WTC11 (cell line): ENCODE measurements around the gene ZFP42. TPM values are rescaled to one million over a fixed set of nuclear protein-coding genes. Genes with fewer than 3 reads are reported as not detected.

ENCODE experiments used
- ATAC-seq: fragments of 200-7000 bp; cut with Tn5 transposase; 2 replicates; pipeline ENCODE4 v1.10.0; 2021; ENCODE audit warnings: mild to moderate bottlenecking, moderate library complexity
- CTCF ChIA-PET: fragments of 300-600 bp; sonication (Branson Sonifier 250); formaldehyde crosslinking; loops from one replicate; lab custom pipeline; 2021; ENCODE audit warnings: antibody characterized with exemption; lab: Charles Lee
- POLR2A ChIA-PET: fragments of 350-600 bp; sonication (Branson Sonifier 250); formaldehyde crosslinking; loops from one replicate; lab custom pipeline; 2021; ENCODE audit warnings: antibody characterized with exemption; lab: Charles Lee
- DNase-seq: peaks from one replicate; pipeline ENCODE4 v3.0.0; 2021; ENCODE audit warnings: low spot score
- H3K27ac Mint-ChIP-seq: 2 replicates; pipeline ENCODE4 v1.8.0; 2021; ENCODE audit warnings: mixed read lengths
- H3K27me3 Mint-ChIP-seq: 2 replicates; pipeline ENCODE4 v1.8.0; 2021; ENCODE audit warnings: low read depth, mild to moderate bottlenecking, moderate library complexity, mixed read lengths
- H3K36me3 Mint-ChIP-seq: 2 replicates; pipeline ENCODE4 v1.8.0; 2021; ENCODE audit warnings: mixed read lengths
- H3K4me1 Mint-ChIP-seq: 2 replicates; pipeline ENCODE4 v1.8.0; 2022; ENCODE audit warnings: mixed read lengths
- H3K4me3 Mint-ChIP-seq: 2 replicates; pipeline ENCODE4 v1.8.0; 2021; ENCODE audit warnings: mild to moderate bottlenecking, moderate library complexity, mixed read lengths
- H3K9me3 Mint-ChIP-seq: 2 replicates; pipeline ENCODE4 v1.8.0; 2021; ENCODE audit warnings: mixed read lengths
- ARID4B ChIP-seq: sonication (generic); formaldehyde crosslinking; IDR thresholded peaks from 2 replicates; pipeline ENCODE4 v1.8.0; 2023; ENCODE audit warnings: missing genetic modification reagents, mild to moderate bottlenecking, borderline replicate concordance
- ATF1 ChIP-seq: sonication (generic); formaldehyde crosslinking; IDR thresholded peaks from 2 replicates; pipeline ENCODE4 v1.8.1; 2023; ENCODE audit warnings: mild to moderate bottlenecking, moderate library complexity, missing genetic modification reagents
- CBFB ChIP-seq: sonication (generic); formaldehyde crosslinking; IDR thresholded peaks from 2 replicates; pipeline ENCODE4 v1.8.1; 2022; ENCODE audit warnings: mild to moderate bottlenecking, low read depth, missing genetic modification reagents
- CREB1 ChIP-seq: sonication (generic); formaldehyde crosslinking; IDR thresholded peaks from 2 replicates; pipeline ENCODE4 v1.8.0; 2023; ENCODE audit warnings: mild to moderate bottlenecking, missing genetic modification reagents
- CREM ChIP-seq: sonication (generic); formaldehyde crosslinking; IDR thresholded peaks from 2 replicates; pipeline ENCODE4 v1.8.1; 2022; ENCODE audit warnings: mild to moderate bottlenecking, missing genetic modification reagents, moderate library complexity
- FOXJ3 ChIP-seq: sonication (generic); formaldehyde crosslinking; IDR thresholded peaks from 2 replicates; pipeline ENCODE4 v1.9.0; 2021; ENCODE audit warnings: missing genetic modification reagents, mild to moderate bottlenecking, borderline replicate concordance
- HMGA2 ChIP-seq: fragments of 250-450 bp; sonication (Bioruptor Pico); IDR thresholded peaks from 2 replicates; pipeline ENCODE4 v1.4.0; 2021; ENCODE audit warnings: mild to moderate bottlenecking, moderate library complexity
- JAZF1 ChIP-seq: fragments of 250-450 bp; sonication (Bioruptor Pico); IDR thresholded peaks from 2 replicates; pipeline ENCODE4 v1.9.0; 2021; ENCODE audit warnings: moderate library complexity, mild to moderate bottlenecking, inconsistent platforms
- JUN ChIP-seq: sonication (generic); formaldehyde crosslinking; IDR thresholded peaks from 2 replicates; pipeline ENCODE4 v1.8.0; 2023; ENCODE audit warnings: mild to moderate bottlenecking, missing genetic modification reagents
- MYBL2 ChIP-seq: sonication (generic); formaldehyde crosslinking; IDR thresholded peaks from 2 replicates; pipeline ENCODE4 v1.8.1; 2023; ENCODE audit warnings: mild to moderate bottlenecking, moderate library complexity, missing genetic modification reagents
- NFE2L1 ChIP-seq: sonication (generic); formaldehyde crosslinking; IDR thresholded peaks from 2 replicates; pipeline ENCODE4 v1.8.1; 2023; ENCODE audit warnings: missing genetic modification reagents
- NR3C1 ChIP-seq: sonication (generic); formaldehyde crosslinking; conservative IDR thresholded peaks from 2 replicates; pipeline ENCODE4 v1.8.1; 2023; ENCODE audit warnings: low read depth, mild to moderate bottlenecking, missing genetic modification reagents
- ZNF121 ChIP-seq: sonication (generic); formaldehyde crosslinking; IDR thresholded peaks from 2 replicates; pipeline ENCODE4 v1.8.0; 2023; ENCODE audit warnings: missing genetic modification reagents
- ZNF396 ChIP-seq: fragments of 250-450 bp; sonication (Bioruptor Pico); IDR thresholded peaks from 2 replicates; pipeline ENCODE4 v1.8.0; 2021; ENCODE audit warnings: mild to moderate bottlenecking, moderate library complexity, borderline replicate concordance
- ZNF423 ChIP-seq: fragments of 250-450 bp; sonication (Bioruptor Pico); IDR thresholded peaks from 2 replicates; pipeline ENCODE4 v2.1.2; 2022; ENCODE audit warnings: mild to moderate bottlenecking, moderate library complexity
- ZNF425 ChIP-seq: fragments of 250-450 bp; sonication (Bioruptor Pico); conservative IDR thresholded peaks from 2 replicates; pipeline ENCODE4 v1.9.0; 2021; ENCODE audit warnings: mild to moderate bottlenecking
- ZNF671 ChIP-seq: fragments of 250-450 bp; sonication (Bioruptor Pico); IDR thresholded peaks from 2 replicates; pipeline ENCODE4 v1.8.0; 2021; ENCODE audit warnings: mild to moderate bottlenecking
- total RNA-seq: library from RNA; stranded (reverse); gene quantifications from 3 replicates; pipeline ENCODE4 v1.2.3, GENCODE V29; 2021
- TF ChIP-seq, protein P1 (sequence below): sonication (generic); formaldehyde crosslinking; IDR thresholded peaks from 2 replicates; pipeline ENCODE4 v1.8.1; 2022; ENCODE audit warnings: low read depth, missing genetic modification reagents, borderline replicate concordance
- TF ChIP-seq, protein P2 (sequence below): sonication (generic); formaldehyde crosslinking; conservative IDR thresholded peaks from 2 replicates; pipeline ENCODE4 v1.8.1; 2022; ENCODE audit warnings: mild to moderate bottlenecking, missing genetic modification reagents
- TF ChIP-seq, protein P3 (sequence below): sonication (generic); formaldehyde crosslinking; IDR thresholded peaks from 2 replicates; pipeline ENCODE4 v1.8.0; 2023; ENCODE audit warnings: missing genetic modification reagents
- TF ChIP-seq, protein P4 (sequence below): sonication (generic); formaldehyde crosslinking; IDR thresholded peaks from 2 replicates; pipeline ENCODE4 v1.8.1; 2022; ENCODE audit warnings: mild to moderate bottlenecking, moderate library complexity, missing genetic modification reagents
- TF ChIP-seq, protein P5 (sequence below): sonication (generic); formaldehyde crosslinking; IDR thresholded peaks from 2 replicates; pipeline ENCODE4 v1.8.1; 2023; ENCODE audit warnings: mild to moderate bottlenecking, missing genetic modification reagents, moderate library complexity

Gene ZFP42
- total RNA-seq, 1 experiment from 2014 or later = 128 TPM

DNA sequence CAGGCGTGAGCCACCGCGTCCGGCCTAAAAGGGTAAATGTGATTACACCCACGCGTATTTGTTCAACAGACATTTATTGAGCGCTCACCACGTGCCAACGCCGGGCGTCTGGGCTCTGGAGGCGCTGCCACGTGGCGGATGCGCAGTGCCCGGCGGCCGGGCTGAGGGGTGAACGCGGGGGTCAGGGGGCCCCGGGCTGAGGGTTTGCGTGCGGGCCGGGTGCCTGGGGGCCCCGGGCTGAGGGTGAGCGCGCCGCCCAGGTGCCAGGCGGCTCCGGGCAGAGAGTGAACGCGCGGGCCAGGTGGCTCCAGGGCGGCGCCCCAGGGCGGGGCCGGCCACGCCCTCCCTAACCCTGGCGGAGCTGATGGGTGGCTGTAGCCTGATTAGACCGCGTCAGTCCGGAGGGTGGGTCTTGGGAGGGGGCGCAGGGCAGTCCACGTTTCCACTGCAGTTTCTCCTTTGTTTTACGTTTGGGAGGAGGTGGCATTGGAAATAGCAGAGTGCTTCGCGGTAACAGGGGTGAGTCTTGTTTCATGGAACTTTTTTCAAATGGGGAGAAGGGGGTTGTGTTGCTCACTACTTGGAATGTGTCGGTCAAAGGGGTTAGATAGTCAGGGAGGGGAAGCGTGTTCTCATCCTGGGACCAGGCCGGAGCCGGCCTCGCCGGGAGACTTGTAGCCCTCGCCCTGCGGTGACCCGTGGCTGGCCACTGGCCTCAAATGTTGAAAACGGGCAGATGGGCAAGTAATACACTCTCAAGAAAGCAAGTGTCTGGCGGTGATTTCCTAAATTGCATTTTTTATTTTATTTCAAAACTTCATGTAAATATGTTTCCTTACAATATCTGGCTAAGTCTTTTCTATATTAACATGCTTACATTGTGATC, at the start of gene ZFP42 (continued):
- TF ChIP-seq ARID4B (CRISPR knock-in tag) (no peak), CREB1 (CRISPR knock-in tag) (peak; percentile 33; the same call in 1 of the 2 replicates), ZNF423 (CRISPR knock-in tag) (peak; percentile 53; the same call in 1 of the 2 replicates), CBFB (CRISPR knock-in tag) (peak; percentile 43; the same call in 1 of the 2 replicates), NR3C1 (0 out of 2 replicates have a peak, but pooled peaks have one; percentile 20)

- ATAC-seq = no peak
- DNase-seq = no peak
- POLR2A ChIA-PET = no interaction called here
- no peak overlapping the region for H3K4me3 Mint-ChIP-seq
- no peaks in the 10 kb centered on the region for H3K27me3 Mint-ChIP-seq
- no peaks in the 10 kb centered on the region for H3K36me3 Mint-ChIP-seq
- H3K4me1 Mint-ChIP-seq = peaks cover 10% of the 10 kb centered on the region
- no peaks in the 10 kb centered on the region for H3K9me3 Mint-ChIP-seq
- CTCF ChIA-PET = no interaction called here
- no peak overlapping the region for H3K27ac Mint-ChIP-seq
- TF ChIP-seq, protein P1, sequence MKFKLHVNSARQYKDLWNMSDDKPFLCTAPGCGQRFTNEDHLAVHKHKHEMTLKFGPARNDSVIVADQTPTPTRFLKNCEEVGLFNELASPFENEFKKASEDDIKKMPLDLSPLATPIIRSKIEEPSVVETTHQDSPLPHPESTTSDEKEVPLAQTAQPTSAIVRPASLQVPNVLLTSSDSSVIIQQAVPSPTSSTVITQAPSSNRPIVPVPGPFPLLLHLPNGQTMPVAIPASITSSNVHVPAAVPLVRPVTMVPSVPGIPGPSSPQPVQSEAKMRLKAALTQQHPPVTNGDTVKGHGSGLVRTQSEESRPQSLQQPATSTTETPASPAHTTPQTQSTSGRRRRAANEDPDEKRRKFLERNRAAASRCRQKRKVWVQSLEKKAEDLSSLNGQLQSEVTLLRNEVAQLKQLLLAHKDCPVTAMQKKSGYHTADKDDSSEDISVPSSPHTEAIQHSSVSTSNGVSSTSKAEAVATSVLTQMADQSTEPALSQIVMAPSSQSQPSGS = no peak
- TF ChIP-seq FOXJ3 (CRISPR knock-in tag) = no peak
- TF ChIP-seq ZNF425 (CRISPR knock-in tag) = no peak
- TF ChIP-seq, protein P2, sequence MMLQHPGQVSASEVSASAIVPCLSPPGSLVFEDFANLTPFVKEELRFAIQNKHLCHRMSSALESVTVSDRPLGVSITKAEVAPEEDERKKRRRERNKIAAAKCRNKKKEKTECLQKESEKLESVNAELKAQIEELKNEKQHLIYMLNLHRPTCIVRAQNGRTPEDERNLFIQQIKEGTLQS (CRISPR knock-in tag) = no peak
- no peak for TF ChIP-seq CREM (CRISPR knock-in tag)
- no peak for TF ChIP-seq ZNF671 (CRISPR knock-in tag)
- TF ChIP-seq ATF1 (CRISPR knock-in tag) = no peak
- no peak for TF ChIP-seq MYBL2
- TF ChIP-seq, protein P3, sequence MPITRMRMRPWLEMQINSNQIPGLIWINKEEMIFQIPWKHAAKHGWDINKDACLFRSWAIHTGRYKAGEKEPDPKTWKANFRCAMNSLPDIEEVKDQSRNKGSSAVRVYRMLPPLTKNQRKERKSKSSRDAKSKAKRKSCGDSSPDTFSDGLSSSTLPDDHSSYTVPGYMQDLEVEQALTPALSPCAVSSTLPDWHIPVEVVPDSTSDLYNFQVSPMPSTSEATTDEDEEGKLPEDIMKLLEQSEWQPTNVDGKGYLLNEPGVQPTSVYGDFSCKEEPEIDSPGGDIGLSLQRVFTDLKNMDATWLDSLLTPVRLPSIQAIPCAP (CRISPR knock-in tag) = no peak
- TF ChIP-seq, protein P4, sequence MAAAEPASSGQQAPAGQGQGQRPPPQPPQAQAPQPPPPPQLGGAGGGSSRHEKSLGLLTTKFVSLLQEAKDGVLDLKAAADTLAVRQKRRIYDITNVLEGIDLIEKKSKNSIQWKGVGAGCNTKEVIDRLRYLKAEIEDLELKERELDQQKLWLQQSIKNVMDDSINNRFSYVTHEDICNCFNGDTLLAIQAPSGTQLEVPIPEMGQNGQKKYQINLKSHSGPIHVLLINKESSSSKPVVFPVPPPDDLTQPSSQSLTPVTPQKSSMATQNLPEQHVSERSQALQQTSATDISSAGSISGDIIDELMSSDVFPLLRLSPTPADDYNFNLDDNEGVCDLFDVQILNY (CRISPR knock-in tag) = no peak
- no peak for TF ChIP-seq NFE2L1
- TF ChIP-seq HMGA2 (CRISPR knock-in tag) = no peak
- TF ChIP-seq, protein P5, sequence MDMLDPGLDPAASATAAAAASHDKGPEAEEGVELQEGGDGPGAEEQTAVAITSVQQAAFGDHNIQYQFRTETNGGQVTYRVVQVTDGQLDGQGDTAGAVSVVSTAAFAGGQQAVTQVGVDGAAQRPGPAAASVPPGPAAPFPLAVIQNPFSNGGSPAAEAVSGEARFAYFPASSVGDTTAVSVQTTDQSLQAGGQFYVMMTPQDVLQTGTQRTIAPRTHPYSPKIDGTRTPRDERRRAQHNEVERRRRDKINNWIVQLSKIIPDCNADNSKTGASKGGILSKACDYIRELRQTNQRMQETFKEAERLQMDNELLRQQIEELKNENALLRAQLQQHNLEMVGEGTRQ (CRISPR knock-in tag) = no peak
- TF ChIP-seq ZNF121 (CRISPR knock-in tag) = no peak
- no peak for TF ChIP-seq ZNF396 (CRISPR knock-in tag)
- TF ChIP-seq JUN (CRISPR knock-in tag) = no peak
- no peak for TF ChIP-seq JAZF1 (CRISPR knock-in tag)
Observed at GRCh38 chr4:187961171-187961570, 34.4 kb upstream of the ZFP42 start.
